ENCODE results near the gene KCNQ1. TPM values are rescaled to one million over a fixed set of nuclear protein-coding genes. Genes with fewer than 3 reads are reported as not detected.
A peak's percentile ranks its signal among the peaks of the same experiment; 100 is the strongest.

Gene KCNQ1
- total RNA-seq, 2 donors from 2014 or later, result 4.4 to 25.3 TPM

GRCh38 chr11:2889362-2890273 is 444.8 kb downstream of the KCNQ1 start:
- no peaks in the 10 kb centered on the region for H3K36me3 ChIP-seq
- no peaks in the 10 kb centered on the region for H3K9me3 ChIP-seq
- no peaks in the 10 kb centered on the region for H3K27me3 ChIP-seq (replicated peaks; ENCODE audit: insufficient read depth)
- no peak overlapping the region for H3K4me3 ChIP-seq
- H3K27ac ChIP-seq, result no peak overlapping the region
- DNase-seq (ENCODE audit: low spot score), result no peak
- ATAC-seq (ENCODE audit: insufficient number of reproducible peaks, low FRiP score, low read depth), result no peak
- TF ChIP-seq CTCF (IDR thresholded peaks at IDR 0.05), result no peak
- H3K4me1 ChIP-seq (ENCODE audit: control insufficient read depth in 1 of 2, low read depth in 2 of 2), result peaks cover 6 to 27% of the 10 kb centered on the region in 2 donors

GRCh38 chr11:2890466-2891294 is 445.9 kb downstream of the KCNQ1 start:
- ATAC-seq (ENCODE audit: insufficient number of reproducible peaks, low FRiP score, low read depth) (no peak), DNase-seq (ENCODE audit: low spot score) (no peak)
- Histone ChIP-seq H3K27ac (no peak overlapping the region), H3K36me3 (no peaks in the 10 kb centered on the region), H3K9me3 (no peaks in the 10 kb centered on the region), H3K4me3 (no peak overlapping the region), H3K27me3 (replicated peaks; ENCODE audit: insufficient read depth) (no peaks in the 10 kb centered on the region), H3K4me1 (ENCODE audit: control insufficient read depth in 1 of 2, low read depth in 2 of 2) (peaks cover 6 to 27% of the 10 kb centered on the region in 2 donors)
- TF ChIP-seq CTCF (IDR thresholded peaks at IDR 0.05), result no peak

GRCh38 chr11:2891326-2892214 is 446.8 kb downstream of the KCNQ1 start:
- DNase-seq (ENCODE audit: low spot score), result no peak
- H3K27ac ChIP-seq, result no peak overlapping the region
- no peaks in the 10 kb centered on the region for H3K27me3 ChIP-seq (replicated peaks; ENCODE audit: insufficient read depth)
- peaks cover 6 to 27% of the 10 kb centered on the region in 2 donors for H3K4me1 ChIP-seq (ENCODE audit: control insufficient read depth in 1 of 2, low read depth in 2 of 2)
- TF ChIP-seq CTCF (IDR thresholded peaks at IDR 0.05), result no peak
- H3K4me3 ChIP-seq, result peak overlapping the region; percentile 66
- H3K36me3 ChIP-seq, result no peaks in the 10 kb centered on the region
- ATAC-seq (ENCODE audit: insufficient number of reproducible peaks, low FRiP score, low read depth), result no peak
- H3K9me3 ChIP-seq, result no peaks in the 10 kb centered on the region

- no peaks in the 10 kb centered on the region for H3K27me3 ChIP-seq (replicated peaks; ENCODE audit: insufficient read depth)
- ATAC-seq (ENCODE audit: insufficient number of reproducible peaks, low FRiP score, low read depth) (peak; percentile 14), DNase-seq (ENCODE audit: low spot score) (no peak)
- H3K9me3 ChIP-seq, result no peaks in the 10 kb centered on the region
- peak overlapping the region; percentile 5 to 45 for H3K27ac ChIP-seq
- H3K36me3 ChIP-seq, result no peaks in the 10 kb centered on the region
- H3K4me3 ChIP-seq, result peak overlapping the region; percentile 66
- H3K4me1 ChIP-seq (ENCODE audit: control insufficient read depth in 1 of 2, low read depth in 2 of 2), result peaks cover 6 to 27% of the 10 kb centered on the region in 2 donors
- peak; percentile 90 for TF ChIP-seq CTCF (IDR thresholded peaks at IDR 0.05)
These were observed 447.6 kb downstream of the KCNQ1 start for GRCh38 chr11:2892215-2892966.
